Panc1 (cell line): Measurements from ENCODE around the gene ZNF189.

Experiments
- POLR2AphosphoS5 ChIP-seq: IDR thresholded peaks from 2 replicates; pipeline ENCODE4 v1.6.1; 2012; ENCODE audit warnings: mild to moderate bottlenecking, low read depth, low read length, moderate library complexity
- TCF7L2 ChIP-seq: IDR thresholded peaks from 2 replicates; pipeline ENCODE4 v1.6.1; 2011; ENCODE audit warnings: mild to moderate bottlenecking, low read depth, low read length, inconsistent platforms
- TF ChIP-seq, protein P1 (sequence below): fragments of 450-650 bp; IDR thresholded peaks from 2 replicates; pipeline ENCODE4 v1.5.1; 2017; ENCODE audit warnings: mild to moderate bottlenecking
- TF ChIP-seq, protein P2 (sequence below), 2 experiments: IDR thresholded peaks; 2 replicates each; pipeline ENCODE4 v1.6.1; 2011 to 2012; ENCODE audit warnings: low read depth in 2 of 2, control low read depth in 1 of 2, low read length in 1 of 2, mild to moderate bottlenecking in 1 of 2, moderate library complexity in 1 of 2; ENCODE audit not compliant: insufficient read depth in 1 of 2

- TF ChIP-seq, protein P1, sequence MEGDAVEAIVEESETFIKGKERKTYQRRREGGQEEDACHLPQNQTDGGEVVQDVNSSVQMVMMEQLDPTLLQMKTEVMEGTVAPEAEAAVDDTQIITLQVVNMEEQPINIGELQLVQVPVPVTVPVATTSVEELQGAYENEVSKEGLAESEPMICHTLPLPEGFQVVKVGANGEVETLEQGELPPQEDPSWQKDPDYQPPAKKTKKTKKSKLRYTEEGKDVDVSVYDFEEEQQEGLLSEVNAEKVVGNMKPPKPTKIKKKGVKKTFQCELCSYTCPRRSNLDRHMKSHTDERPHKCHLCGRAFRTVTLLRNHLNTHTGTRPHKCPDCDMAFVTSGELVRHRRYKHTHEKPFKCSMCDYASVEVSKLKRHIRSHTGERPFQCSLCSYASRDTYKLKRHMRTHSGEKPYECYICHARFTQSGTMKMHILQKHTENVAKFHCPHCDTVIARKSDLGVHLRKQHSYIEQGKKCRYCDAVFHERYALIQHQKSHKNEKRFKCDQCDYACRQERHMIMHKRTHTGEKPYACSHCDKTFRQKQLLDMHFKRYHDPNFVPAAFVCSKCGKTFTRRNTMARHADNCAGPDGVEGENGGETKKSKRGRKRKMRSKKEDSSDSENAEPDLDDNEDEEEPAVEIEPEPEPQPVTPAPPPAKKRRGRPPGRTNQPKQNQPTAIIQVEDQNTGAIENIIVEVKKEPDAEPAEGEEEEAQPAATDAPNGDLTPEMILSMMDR: no peak
- TF ChIP-seq TCF7L2 (no peak), POLR2AphosphoS5 (no peak)
- TF ChIP-seq, protein P2, sequence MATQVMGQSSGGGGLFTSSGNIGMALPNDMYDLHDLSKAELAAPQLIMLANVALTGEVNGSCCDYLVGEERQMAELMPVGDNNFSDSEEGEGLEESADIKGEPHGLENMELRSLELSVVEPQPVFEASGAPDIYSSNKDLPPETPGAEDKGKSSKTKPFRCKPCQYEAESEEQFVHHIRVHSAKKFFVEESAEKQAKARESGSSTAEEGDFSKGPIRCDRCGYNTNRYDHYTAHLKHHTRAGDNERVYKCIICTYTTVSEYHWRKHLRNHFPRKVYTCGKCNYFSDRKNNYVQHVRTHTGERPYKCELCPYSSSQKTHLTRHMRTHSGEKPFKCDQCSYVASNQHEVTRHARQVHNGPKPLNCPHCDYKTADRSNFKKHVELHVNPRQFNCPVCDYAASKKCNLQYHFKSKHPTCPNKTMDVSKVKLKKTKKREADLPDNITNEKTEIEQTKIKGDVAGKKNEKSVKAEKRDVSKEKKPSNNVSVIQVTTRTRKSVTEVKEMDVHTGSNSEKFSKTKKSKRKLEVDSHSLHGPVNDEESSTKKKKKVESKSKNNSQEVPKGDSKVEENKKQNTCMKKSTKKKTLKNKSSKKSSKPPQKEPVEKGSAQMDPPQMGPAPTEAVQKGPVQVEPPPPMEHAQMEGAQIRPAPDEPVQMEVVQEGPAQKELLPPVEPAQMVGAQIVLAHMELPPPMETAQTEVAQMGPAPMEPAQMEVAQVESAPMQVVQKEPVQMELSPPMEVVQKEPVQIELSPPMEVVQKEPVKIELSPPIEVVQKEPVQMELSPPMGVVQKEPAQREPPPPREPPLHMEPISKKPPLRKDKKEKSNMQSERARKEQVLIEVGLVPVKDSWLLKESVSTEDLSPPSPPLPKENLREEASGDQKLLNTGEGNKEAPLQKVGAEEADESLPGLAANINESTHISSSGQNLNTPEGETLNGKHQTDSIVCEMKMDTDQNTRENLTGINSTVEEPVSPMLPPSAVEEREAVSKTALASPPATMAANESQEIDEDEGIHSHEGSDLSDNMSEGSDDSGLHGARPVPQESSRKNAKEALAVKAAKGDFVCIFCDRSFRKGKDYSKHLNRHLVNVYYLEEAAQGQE (IDR thresholded peaks at IDR 0.05; ENCODE audit: insufficient read depth in 1 of 2, low read depth in 2 of 2, low read length in 1 of 2): no peak
Measured at GRCh38 chr9:101442318-101442717, 43.7 kb downstream of the ZNF189 start.
